Left renal pelvis (tissue), 4 donors: ENCODE measurements around the gene CCR7. TPM values are rescaled to one million over a fixed set of nuclear protein-coding genes. Genes with fewer than 3 reads are reported as not detected.
"Not testable (repeated sequence)": the region's sequence is repeated elsewhere in the genome, so short reads cannot be mapped to it uniquely, and the experiment has no call there.

Source experiments
- DNase-seq, 4 donors: peaks; one replicate each; pipeline ENCODE4 v3.0.0-alpha.2; 2013; ENCODE audit warnings: low read depth in 4 of 4, low spot score in 3 of 4
- polyA plus RNA-seq, 4 donors: library from polyadenylated mRNA; unstranded; fragments of 120-200 nt; gene quantifications; one replicate each; pipeline ENCODE4 v1.2.1, GENCODE V29; 2013; ENCODE audit not compliant: insufficient read length in 4 of 4

Gene CCR7
- polyA plus RNA-seq, 4 donors, result 0.14 to 0.53 (median 0.44) TPM

- DNase-seq, result no peak
Observed at GRCh38 chr17:40552806-40553693, 12.2 kb downstream of the CCR7 start.

DNA sequence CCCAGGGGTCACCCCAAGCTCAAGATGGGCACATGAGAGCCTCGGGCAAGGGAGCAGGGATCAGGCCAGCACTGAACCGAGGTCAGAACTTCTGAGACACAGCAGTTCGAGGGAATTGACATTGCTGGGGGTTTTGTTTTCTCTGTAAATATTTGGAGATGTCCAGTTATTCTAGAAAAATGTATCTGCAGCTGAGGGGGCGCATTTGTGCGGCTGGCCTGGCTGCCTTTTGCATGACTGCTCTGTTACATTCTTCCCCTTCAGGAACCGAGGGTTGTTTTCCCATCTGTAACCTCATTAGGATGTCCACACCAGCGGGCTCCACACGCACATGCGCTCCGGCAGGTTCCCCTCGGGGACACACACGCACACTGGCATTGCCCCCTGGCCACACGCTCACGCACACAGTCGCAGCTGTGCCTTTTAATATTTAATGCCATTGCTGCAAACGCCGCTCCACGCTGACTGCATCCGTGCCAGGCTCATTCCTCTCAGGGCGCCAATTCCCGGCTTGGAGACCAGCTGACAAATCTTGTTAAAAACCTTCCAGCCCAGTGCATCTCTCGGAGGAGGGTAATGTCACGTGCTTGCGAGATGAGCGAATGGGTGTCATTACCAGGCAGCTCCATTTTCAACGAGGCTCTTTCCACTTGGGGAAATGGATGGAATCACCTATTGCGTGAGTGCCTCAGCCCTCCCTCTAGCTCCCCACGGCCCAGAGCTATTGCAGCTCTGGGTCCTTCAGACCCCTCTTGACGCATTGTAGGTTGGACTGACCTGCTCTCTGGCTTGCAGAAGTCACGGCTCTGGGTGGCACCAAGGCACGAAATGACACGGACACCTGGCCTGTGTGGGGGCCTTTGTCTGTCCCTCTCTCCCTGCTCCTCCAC, 13.1 kb downstream of the CCR7 start:
- DNase-seq, result no peak

- DNase-seq, result no peak
Observed at GRCh38 chr17:40551091-40551878, 14.0 kb downstream of the CCR7 start.

DNA sequence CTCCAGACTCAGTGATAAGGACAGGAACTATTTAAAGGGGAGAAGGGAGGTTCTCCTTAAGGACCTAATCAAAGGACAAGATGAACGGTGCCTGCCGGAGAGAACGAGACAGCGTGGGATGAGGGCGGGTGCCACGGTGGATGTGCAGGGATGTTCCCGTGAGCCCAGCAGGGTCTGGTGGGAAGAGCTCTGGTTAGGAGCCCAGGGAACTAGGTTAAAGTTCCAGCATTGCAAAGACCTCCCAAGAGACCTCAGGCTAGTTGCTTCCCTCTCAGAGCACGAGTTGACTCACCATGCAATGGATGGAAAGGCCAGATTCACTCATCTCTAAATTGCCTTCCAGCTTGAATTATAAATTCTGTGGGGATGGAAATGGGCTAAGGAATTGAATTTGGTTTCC, 14.7 kb downstream of the CCR7 start:
- DNase-seq, result no peak

- DNase-seq, result no peak
Observed at GRCh38 chr17:40548982-40549685, 16.1 kb downstream of the CCR7 start.

GRCh38 chr17:40548491-40548981, 16.7 kb downstream of the CCR7 start:
- DNase-seq, result no peak

GRCh38 chr17:40547785-40548478, 17.3 kb downstream of the CCR7 start:
- no peak for DNase-seq

- no peak for DNase-seq
Observed at GRCh38 chr17:40547079-40547784, 18.0 kb downstream of the CCR7 start.

DNA sequence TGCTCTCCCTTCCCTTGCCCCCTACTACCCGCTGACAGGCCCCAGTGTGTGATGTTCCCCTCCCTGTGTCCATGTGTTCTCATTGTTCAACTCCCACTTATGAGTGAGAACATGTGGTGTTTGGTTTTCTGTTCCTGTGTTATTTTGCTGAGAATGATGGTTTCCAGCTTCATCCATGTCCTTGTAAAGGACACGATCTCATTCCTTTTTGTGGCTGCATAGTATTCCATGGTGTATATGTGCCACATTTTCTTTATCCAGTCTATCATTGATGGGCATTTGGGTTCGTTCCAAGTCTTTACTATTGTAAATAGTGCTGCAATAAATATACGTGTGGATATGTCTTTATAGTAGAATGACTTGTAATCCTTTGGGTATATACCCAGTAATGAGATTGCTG, 18.8 kb downstream of the CCR7 start:
- DNase-seq, result not testable (repeated sequence)

- DNase-seq, result no peak
Observed at GRCh38 chr17:40545660-40546059, 19.6 kb downstream of the CCR7 start.

- no peak for DNase-seq
Observed at GRCh38 chr17:40542558-40543411, 22.5 kb downstream of the CCR7 start.

DNA sequence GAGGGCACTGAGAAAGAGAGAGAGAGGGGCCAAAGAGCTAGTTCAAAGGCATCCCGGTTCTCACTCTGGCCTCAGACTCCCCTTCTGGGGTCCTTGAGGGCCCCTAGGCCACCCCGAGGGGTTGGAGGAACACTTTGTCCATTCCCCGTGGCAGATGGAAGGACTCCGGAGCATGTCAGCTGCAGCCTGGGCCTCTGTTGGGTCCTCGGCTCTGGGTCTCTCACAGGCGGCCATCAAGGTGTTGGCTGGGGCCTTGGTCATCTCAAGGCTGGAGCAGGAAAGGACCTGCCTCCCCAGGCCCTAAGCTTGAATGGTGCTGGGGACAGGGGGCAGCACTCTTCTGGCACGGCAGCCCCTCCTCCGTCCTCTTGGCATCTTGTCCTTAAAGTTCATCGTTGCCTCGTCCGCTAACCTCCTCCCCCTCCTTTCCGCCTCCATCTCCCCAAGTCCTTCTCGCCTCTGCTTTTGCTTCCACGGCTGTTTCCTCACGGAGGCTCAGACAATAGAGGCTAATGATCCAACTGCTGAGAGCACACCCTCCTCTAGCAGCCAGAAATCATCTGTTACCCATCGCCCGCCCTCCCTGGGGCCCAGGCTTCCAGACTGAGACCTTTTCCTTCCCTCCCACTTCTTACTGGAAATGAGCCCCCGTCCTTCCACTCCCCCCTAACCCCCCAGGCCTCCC, 23.3 kb downstream of the CCR7 start:
- no peak for DNase-seq

DNA sequence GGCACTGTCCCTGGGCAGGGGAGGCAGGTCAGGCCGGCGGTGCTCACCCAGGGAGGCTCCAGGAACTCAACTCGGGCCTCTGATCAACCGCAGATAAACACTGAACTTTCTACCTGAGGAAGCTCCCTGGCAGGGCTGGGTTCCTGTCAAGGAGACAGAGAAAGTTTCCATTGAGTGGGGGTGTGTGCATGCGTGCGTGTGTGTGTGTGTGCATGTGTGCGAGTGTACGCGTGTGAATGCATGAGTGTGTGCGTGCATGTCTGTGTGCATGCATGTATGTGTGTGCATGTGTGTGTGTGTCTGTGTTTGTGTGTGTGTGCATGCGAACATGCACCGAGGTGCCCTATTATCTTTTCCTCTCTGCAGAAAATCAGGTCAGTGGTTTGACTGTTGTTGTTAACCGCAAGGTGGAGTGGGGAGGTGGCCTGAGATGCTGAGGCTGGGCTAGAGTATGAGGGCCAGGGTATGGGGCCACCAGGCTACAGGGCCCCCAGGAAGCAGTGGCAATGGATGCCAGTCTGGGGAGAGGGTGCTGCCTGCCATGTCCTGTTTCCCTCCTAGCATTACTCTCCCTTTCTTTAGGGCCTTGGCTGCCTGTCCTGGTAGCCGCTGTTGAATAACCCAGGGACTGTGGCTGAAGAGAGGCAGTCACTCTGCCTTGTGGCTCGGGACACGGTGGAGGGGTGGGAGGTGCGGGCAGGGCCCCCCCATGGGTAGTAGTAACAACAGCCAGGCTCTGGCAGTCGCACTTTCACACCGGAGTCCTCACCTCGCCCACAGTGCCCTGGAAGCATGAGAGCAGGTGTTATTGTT, 24.0 kb downstream of the CCR7 start:
- DNase-seq, result no peak

DNA sequence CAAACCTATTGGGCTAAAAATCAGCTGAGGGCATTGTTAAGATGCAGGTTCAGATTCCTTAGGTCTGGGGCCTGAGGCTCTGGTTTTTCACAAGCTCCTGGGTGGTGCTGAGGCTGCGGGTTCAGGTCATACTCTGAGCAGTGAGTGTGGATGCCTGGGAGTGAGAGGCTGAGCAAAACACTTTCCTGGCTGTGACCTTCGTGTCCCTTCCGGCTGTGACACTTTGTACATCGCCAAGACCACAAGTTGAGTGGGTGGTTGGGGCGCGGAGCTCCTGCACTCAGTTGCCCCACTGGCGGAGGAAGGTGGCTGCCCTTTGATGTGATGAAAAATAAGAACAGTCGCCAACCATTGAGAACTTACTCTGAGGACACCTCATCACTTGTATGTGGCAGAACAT, 24.8 kb downstream of the CCR7 start:
- DNase-seq, result no peak

- DNase-seq, result no peak
Observed at GRCh38 chr17:40539711-40540411, 25.4 kb downstream of the CCR7 start.
